AG04450 (cell line): ENCODE results near the gene ZC3H12C. TPM values are rescaled to one million over a fixed set of nuclear protein-coding genes. Genes with fewer than 3 reads are reported as not detected.

Experiments
- CTCF ChIA-PET: fragments of 300-600, 350-600 bp; formaldehyde crosslinking; extraction: SDS; loops from one replicate; lab custom pipeline; 2022; ENCODE audit warnings: antibody characterized with exemption, inconsistent platforms; lab: Charles Lee
- POLR2A ChIA-PET: fragments of 350-600 bp; formaldehyde crosslinking; extraction: SDS; loops from one replicate; lab custom pipeline; 2021; ENCODE audit warnings: antibody characterized with exemption, inconsistent platforms; lab: Yijun Ruan, JAX
- DNase-seq: peaks from one replicate; pipeline ENCODE4 v3.0.0-alpha.2; 2011; ENCODE audit warnings: low read depth, low spot score
- H3K27ac ChIP-seq: one replicate; pipeline ENCODE4 v1.5.1; 2012; ENCODE audit warnings: low read depth, low read length, control low read depth
- H3K27me3 ChIP-seq: one replicate; pipeline ENCODE4 v1.6.0; 2012; ENCODE audit warnings: low read length; ENCODE audit not compliant: control insufficient read depth, insufficient read depth
- H3K4me3 ChIP-seq: 2 replicates; pipeline ENCODE4 v1.5.1; 2011; ENCODE audit warnings: mild to moderate bottlenecking, low read depth, low read length, control low read depth
- H3K9me3 ChIP-seq: 2 replicates; pipeline ENCODE4 v1.5.1; 2012; ENCODE audit warnings: low read length; ENCODE audit not compliant: control insufficient read depth, insufficient read depth
- polyA plus RNA-seq: library from polyadenylated mRNA; depleted of rRNA; stranded (reverse); fragments of >200 nt; gene quantifications from 2 replicates; pipeline ENCODE4 v1.2.3, GENCODE V29; 2011
- TF ChIP-seq, protein P1 (sequence below): IDR thresholded peaks from 2 replicates; pipeline ENCODE4 v1.5.1; 2011; ENCODE audit warnings: low read depth, low read length, control low read depth, inconsistent platforms

Gene ZC3H12C
- polyA plus RNA-seq, 1 experiment: 10.9 TPM

GRCh38 chr11:110160437-110160836 is 67.2 kb downstream of the ZC3H12C start:
- no peaks in the 10 kb centered on the region for H3K27me3 ChIP-seq
- H3K4me3 ChIP-seq: no peak overlapping the region
- POLR2A ChIA-PET: interaction anchor here (0.6 kb wide), 1 partner anchor 152 kb away, joined by 3 read pairs; no protein-coding TSS in a partner anchor
- no peak for DNase-seq
- TF ChIP-seq, protein P1, sequence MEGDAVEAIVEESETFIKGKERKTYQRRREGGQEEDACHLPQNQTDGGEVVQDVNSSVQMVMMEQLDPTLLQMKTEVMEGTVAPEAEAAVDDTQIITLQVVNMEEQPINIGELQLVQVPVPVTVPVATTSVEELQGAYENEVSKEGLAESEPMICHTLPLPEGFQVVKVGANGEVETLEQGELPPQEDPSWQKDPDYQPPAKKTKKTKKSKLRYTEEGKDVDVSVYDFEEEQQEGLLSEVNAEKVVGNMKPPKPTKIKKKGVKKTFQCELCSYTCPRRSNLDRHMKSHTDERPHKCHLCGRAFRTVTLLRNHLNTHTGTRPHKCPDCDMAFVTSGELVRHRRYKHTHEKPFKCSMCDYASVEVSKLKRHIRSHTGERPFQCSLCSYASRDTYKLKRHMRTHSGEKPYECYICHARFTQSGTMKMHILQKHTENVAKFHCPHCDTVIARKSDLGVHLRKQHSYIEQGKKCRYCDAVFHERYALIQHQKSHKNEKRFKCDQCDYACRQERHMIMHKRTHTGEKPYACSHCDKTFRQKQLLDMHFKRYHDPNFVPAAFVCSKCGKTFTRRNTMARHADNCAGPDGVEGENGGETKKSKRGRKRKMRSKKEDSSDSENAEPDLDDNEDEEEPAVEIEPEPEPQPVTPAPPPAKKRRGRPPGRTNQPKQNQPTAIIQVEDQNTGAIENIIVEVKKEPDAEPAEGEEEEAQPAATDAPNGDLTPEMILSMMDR: no peak
- no peaks in the 10 kb centered on the region for H3K9me3 ChIP-seq
- CTCF ChIA-PET: interaction anchor here (0.6 to 2.8 kb wide), 2 partner anchors 14 to 1364 kb away, joined by 3 to 11 read pairs; no protein-coding TSS in a partner anchor
- H3K27ac ChIP-seq: no peak overlapping the region

GRCh38 chr11:110161061-110161460 is 67.9 kb downstream of the ZC3H12C start:
- DNase-seq: no peak
- Histone ChIP-seq H3K27me3 (no peaks in the 10 kb centered on the region), H3K4me3 (no peak overlapping the region), H3K9me3 (no peaks in the 10 kb centered on the region), H3K27ac (no peak overlapping the region)
- CTCF ChIA-PET: interaction anchor here (2.8 kb wide), 1 partner anchor 13 kb away, joined by 11 read pairs; no protein-coding TSS in a partner anchor
- TF ChIP-seq, protein P1: no peak
- POLR2A ChIA-PET: no interaction called here

GRCh38 chr11:110162216-110162615 is 69.0 kb downstream of the ZC3H12C start:
- Histone ChIP-seq H3K27me3 (no peaks in the 10 kb centered on the region), H3K27ac (no peak overlapping the region), H3K4me3 (no peak overlapping the region), H3K9me3 (no peaks in the 10 kb centered on the region)
- TF ChIP-seq, protein P1: no peak
- no peak for DNase-seq
- POLR2A ChIA-PET: no interaction called here
- CTCF ChIA-PET: interaction anchor here (1.0 kb wide), 1 partner anchor 12 kb away, joined by 3 read pairs; no protein-coding TSS in a partner anchor

- ChIA-PET POLR2A (no interaction called here), CTCF (interaction anchor here (0.6 to 1.1 kb wide), 3 partner anchors 9 to 267 kb away, joined by 3 to 4 read pairs (median 4); no protein-coding TSS in a partner anchor)
- Histone ChIP-seq H3K9me3 (no peaks in the 10 kb centered on the region), H3K4me3 (no peak overlapping the region), H3K27me3 (no peaks in the 10 kb centered on the region), H3K27ac (no peak overlapping the region)
- no peak for DNase-seq
- TF ChIP-seq, protein P1: no peak
Observed at GRCh38 chr11:110165039-110165925, 72.1 kb downstream of the ZC3H12C start.
